ENCODE measurements around the gene GALNT11.

DNA sequence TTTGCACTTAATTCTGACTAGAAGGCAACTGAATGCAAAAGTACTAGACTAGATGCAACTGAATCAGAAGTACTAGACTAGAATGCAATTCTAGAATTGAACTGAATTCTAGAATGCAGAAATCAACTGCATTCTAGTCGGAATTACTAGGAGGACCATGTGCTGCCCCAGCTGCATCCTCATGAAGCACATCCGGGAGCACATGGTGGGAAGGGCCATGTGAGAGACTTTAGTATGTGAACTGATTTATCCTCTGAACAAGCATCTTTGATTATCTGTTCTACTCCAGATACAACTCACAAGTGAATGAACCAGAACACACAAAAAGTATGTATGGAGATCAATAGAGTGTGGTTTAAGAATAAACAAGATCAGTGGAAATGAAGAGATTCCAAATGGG lies 115.1 kb downstream of the GALNT11 start:
- no peak for TF ChIP-seq POLR2A (IDR thresholded peaks at IDR 0.05; ENCODE audit: low read depth, low read length)
- TF ChIP-seq TAF1 (IDR thresholded peaks at IDR 0.05; ENCODE audit: low read depth, low read length): no peak
- TF ChIP-seq POLR2AphosphoS5 (IDR thresholded peaks at IDR 0.05; ENCODE audit: low read depth, low read length): no peak

Data from GM12891 (cell line).